ENCODE data around the gene NCOA7.
A peak's percentile ranks its signal among the peaks of the same experiment; 100 is the strongest.

Gene NCOA7, protein sequence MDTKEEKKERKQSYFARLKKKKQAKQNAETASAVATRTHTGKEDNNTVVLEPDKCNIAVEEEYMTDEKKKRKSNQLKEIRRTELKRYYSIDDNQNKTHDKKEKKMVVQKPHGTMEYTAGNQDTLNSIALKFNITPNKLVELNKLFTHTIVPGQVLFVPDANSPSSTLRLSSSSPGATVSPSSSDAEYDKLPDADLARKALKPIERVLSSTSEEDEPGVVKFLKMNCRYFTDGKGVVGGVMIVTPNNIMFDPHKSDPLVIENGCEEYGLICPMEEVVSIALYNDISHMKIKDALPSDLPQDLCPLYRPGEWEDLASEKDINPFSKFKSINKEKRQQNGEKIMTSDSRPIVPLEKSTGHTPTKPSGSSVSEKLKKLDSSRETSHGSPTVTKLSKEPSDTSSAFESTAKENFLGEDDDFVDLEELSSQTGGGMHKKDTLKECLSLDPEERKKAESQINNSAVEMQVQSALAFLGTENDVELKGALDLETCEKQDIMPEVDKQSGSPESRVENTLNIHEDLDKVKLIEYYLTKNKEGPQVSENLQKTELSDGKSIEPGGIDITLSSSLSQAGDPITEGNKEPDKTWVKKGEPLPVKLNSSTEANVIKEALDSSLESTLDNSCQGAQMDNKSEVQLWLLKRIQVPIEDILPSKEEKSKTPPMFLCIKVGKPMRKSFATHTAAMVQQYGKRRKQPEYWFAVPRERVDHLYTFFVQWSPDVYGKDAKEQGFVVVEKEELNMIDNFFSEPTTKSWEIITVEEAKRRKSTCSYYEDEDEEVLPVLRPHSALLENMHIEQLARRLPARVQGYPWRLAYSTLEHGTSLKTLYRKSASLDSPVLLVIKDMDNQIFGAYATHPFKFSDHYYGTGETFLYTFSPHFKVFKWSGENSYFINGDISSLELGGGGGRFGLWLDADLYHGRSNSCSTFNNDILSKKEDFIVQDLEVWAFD

GRCh38 chr6:125790358-125791150 lies at the start of gene NCOA7:
NCOA7 (plus strand) TSS chr6:125790960; CDS start chr6:125815355, 24,395 bp downstream.
- peak; percentile 81 for DNase-seq (ENCODE audit: low spot score)

- no peak for DNase-seq (ENCODE audit: low spot score)
Measured at GRCh38 chr6:125741336-125741735, 49.4 kb upstream of the NCOA7 start.

DNA sequence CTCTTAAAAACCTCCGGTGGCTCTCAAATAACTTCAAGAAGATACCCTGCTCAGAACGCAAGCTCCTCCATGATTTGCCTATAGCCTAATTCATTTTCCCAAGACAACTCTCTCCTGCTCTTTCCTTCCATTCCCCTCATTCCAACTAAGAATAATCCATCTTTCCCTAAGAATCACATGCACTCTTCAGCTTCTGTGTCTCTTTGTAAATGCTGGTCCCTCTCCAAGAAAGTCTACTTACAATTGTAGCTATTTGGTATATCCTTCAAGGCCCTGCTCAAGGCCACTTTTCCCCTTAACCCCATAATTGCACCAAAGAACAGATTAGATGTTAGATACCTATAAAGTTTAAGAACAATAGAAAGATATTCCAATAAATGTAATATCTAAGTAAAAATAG lies 48.7 kb upstream of the NCOA7 start:
- no peak for DNase-seq (ENCODE audit: low spot score)

GRCh38 chr6:125742464-125743120 lies 48.2 kb upstream of the NCOA7 start:
- no peak for DNase-seq (ENCODE audit: low spot score)

DNA sequence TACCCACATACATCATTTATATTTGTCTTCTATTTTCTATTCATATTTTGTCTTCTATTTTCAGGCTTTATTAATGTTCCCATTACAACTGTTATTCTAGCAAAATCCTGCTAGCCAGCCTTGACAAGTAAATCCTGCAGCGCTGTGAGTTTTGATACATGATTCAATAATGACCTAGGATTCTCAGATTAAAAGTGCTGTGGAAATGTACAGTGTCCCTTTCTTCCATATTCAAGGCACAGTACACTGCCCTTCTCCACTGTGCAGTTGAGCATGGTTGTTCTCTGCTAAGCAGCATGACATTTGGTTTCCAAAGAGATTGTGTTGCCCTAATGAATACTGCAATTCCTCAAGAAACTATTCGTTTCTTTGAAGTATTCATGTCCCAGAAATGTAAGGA lies 47.2 kb upstream of the NCOA7 start:
- DNase-seq (ENCODE audit: low spot score) = no peak

DNA sequence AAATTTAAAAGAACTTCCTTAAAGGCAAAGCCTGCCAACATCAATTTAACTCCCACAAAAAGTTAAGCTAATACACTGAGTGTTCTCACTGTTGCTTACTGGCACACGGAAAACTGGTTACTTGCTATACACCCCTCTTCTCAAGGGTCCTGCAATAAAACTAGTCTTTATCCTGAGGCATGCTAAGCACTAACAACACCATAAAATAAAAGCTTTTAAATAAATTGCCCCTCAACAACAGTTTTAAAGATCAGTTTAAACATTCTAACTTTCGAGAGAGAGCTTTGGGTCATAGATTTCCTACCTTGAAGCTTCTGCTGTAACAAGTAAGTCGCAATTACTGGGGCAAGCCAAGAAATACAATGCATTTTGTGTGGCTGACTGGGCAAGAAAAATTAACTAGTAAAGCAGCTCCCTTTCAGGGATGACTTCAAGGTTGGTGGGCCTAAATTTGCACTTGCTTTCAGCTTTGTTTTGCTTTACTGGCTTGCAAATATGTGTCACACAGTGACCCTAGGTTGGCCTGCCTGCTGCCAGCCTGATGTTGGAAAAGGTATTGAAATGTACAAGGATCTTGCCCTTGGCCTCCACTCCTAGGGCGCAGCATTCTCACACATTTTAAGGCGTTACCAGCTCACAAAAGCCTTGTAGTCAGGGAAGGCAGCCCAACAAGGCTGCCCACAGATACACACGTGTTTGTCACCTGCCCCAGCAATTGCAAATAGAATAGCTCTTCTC lies 45.3 kb upstream of the NCOA7 start:
- DNase-seq (ENCODE audit: low spot score) = no peak

DNA sequence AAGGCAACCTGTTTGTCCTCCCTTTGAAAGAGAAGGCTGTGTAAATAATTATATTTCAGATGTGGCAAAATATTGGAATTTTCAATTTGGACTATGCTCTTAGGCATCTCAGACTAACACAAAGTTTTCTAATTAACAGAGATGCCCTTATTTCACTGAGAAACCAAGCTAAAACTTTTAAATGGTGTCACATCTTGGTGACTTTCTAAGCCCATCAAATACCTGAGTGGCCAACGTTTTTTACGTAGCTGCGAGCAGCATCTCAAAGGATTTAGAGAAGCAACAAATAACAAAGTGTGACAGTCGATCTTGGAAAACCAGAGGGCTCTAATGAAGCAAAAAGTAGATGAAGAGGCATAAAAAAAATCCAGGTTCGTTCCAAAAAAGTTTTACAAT lies 44.7 kb upstream of the NCOA7 start:
- DNase-seq (ENCODE audit: low spot score) = no peak

DNA sequence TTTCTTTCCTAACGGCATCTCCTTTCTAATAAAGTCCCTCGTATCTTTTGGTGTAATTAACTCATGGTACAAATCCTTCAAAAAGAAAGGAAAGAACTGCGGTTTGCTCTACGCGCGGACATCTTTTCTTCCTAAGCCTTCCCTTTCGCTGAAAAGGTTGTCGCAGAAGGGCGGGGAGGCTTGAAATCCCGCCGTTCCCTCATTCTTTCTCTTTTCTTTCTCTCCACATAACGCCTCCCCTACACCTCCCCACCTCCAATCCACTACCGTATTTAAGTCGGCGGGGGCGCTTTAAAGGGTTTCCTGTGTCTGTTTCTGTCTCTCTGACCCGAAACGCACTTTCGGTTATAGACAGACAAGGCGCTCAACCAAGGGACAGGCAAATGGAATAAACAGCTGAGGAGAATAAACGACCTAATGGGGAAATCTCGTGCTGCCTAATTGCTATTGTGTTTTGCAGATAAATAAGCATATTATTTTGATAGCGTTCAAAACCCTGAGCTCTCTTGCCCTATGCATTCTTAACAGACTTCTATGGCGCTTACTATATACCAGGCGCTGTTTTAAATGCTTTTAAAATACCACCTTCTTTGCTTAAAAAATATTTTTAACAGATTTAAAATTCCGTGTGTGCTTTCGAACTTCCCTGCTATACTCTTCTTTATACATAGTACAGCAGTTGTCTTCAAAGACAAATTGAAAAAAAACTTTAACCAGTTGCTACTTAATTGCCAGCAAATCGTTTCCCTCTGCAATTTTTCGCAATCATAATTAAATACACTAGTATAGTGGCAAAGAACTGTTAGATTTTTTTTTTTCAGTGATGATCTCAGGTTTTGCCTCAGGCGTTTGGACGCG lies 43.8 kb upstream of the NCOA7 start:
- no peak for DNase-seq (ENCODE audit: low spot score)

DNA sequence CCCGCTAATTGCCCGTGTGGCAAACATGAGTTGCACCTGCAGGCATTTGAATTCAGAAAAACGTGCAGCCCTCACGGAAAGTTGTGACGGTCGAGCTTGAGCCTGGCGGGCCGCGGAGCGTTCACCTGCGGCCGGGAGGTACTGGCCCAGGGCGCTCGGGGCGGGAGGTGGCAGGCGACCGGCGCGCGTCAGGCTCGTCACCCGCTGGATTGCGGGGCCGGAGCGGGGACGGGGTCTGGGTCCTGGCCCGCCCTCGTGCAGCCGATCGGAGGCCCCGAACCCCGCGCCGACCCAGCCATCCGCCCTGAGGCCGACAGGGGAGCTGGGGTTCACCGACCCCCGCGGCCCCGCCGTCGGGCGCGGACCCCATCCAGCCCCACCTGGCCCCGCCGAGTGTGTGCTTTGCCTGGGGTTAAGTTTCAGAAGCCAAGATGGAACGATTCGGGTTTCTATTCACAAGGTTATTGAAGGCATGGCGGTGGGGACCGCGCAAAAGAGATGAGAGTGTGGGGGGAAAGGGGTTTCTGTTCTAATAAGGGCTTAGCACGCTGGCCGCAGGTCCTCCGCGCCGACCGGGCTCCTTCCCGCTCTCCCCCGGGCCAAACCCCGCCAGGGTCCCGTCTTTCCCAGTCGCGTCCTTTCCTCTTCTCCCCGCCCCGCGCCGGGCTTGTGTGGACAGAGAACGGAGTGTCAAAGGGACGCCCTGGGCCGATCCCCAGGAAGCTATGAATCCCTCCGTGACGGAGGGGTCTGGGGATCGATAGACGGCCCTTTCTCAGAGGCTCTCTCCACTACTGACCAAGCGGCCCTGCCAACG lies 43.0 kb upstream of the NCOA7 start:
- DNase-seq (ENCODE audit: low spot score) = no peak

- DNase-seq (ENCODE audit: low spot score) = no peak
Measured at GRCh38 chr6:125748406-125749172, 42.2 kb upstream of the NCOA7 start.

GRCh38 chr6:125749173-125749864 lies 41.4 kb upstream of the NCOA7 start, which contains the start of gene HEY2:
HEY2 (plus strand) TSS chr6:125749632; CDS start chr6:125749777, 145 bp downstream.
- peak; percentile 94 for DNase-seq (ENCODE audit: low spot score)

DNA sequence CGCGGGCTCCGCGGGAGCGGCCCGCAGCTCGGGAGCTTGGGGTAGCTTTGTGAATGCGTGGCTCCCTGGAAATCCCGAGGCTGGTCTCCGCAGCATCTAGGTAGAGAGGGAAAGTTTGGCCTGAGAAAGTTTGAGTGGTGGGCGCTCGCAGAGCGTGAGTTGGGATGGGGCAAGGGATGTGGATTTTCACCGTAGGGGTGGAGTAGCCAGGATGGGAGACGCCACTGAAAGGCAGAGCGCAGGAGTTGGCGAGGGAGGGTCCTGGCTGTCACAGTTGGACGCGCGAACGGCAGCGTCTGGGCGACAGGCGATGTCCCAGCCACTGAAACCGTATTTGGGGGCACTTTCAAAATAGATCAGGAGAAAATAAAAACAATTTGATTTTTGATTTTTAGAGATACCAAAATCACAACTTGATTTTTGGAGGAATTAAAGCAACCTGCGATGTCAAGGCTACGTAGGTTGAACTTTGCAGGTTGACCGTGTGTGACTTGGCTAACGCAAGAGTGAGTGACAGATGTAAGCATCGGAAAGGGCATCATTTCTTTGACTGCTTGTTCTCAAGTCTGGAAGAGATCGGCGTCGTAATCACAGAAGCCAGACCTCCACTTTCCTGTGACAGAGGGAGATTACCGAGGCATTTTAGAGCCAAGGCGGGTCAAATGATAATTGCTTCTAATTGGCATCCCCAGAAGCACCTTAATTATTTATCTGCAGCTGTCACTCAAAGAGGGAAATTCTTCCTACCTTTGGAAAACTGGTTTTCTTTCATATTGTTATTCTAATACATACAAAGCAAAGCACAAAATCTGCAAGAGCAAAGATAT lies 40.7 kb upstream of the NCOA7 start:
- no peak for DNase-seq (ENCODE audit: low spot score)

- no peak for DNase-seq (ENCODE audit: low spot score)
Measured at GRCh38 chr6:125750692-125751333, 39.9 kb upstream of the NCOA7 start.

- no peak for DNase-seq (ENCODE audit: low spot score)
Measured at GRCh38 chr6:125751334-125751916, 39.3 kb upstream of the NCOA7 start.

- no peak for DNase-seq (ENCODE audit: low spot score)
Measured at GRCh38 chr6:125752773-125753172, 38.0 kb upstream of the NCOA7 start.
